ENCODE measurements around the gene PDIA6. TPM values are rescaled to one million over a fixed set of nuclear protein-coding genes. Genes with fewer than 3 reads are reported as not detected.
"Not testable (repeated sequence)": the region's sequence is repeated elsewhere in the genome, so short reads cannot be mapped to it uniquely, and the experiment has no call there.

PDIA6 gene
- total RNA-seq, 1 donor from 2014 or later = 167 TPM

GRCh38 chr2:10814142-10814541, 1.6 kb upstream of the PDIA6 start:
- ATAC-seq (no peak), DNase-seq (no peak)
- intact Hi-C loops (cut with DNase I) = no loop called here
- Histone ChIP-seq H3K4me1 (peaks cover 21% of the 10 kb centered on the region), H3K27ac (no peak overlapping the region), H3K27me3 (ENCODE audit: low read depth) (no peaks in the 10 kb centered on the region), H3K36me3 (no peaks in the 10 kb centered on the region), H3K4me3 (no peak overlapping the region), H3K9me3 (no peaks in the 10 kb centered on the region)
- TF ChIP-seq CTCF (IDR thresholded peaks at IDR 0.05) = no peak

- ATAC-seq; H3K36me3 ChIP-seq; H3K27me3 ChIP-seq (ENCODE audit: low read depth); intact Hi-C loops (cut with DNase I); H3K9me3 ChIP-seq; DNase-seq: not testable (repeated sequence)
- Histone ChIP-seq H3K4me3 (peak overlapping the region; percentile 79), H3K27ac (peak overlapping the region; percentile 89), H3K4me1 (peaks cover 24% of the 10 kb centered on the region)
These were observed 866 bp upstream of the PDIA6 start for GRCh38 chr2:10813163-10814138.

GRCh38 chr2:10811517-10811916, 1.1 kb downstream of the PDIA6 start:
- H3K9me3 ChIP-seq = no peaks in the 10 kb centered on the region
- intact Hi-C loops (cut with DNase I) = no loop called here

GRCh38 chr2:10810202-10811161, 2.1 kb downstream of the PDIA6 start:
- no peak for TF ChIP-seq CTCF (IDR thresholded peaks at IDR 0.05)
- intact Hi-C loops (cut with DNase I) = no loop called here
- ATAC-seq (no peak), DNase-seq (no peak)
- Histone ChIP-seq H3K4me3 (peak overlapping the region; percentile 79), H3K27ac (no peak overlapping the region), H3K9me3 (no peaks in the 10 kb centered on the region), H3K36me3 (no peaks in the 10 kb centered on the region), H3K27me3 (ENCODE audit: low read depth) (no peaks in the 10 kb centered on the region), H3K4me1 (peaks cover 44% of the 10 kb centered on the region)

More at GRCh38 chr2:10811517-10811916, 1.1 kb downstream of the PDIA6 start:
- Histone ChIP-seq H3K27me3 (ENCODE audit: low read depth) (no peaks in the 10 kb centered on the region), H3K27ac (peak overlapping the region; percentile 89), H3K4me1 (peaks cover 44% of the 10 kb centered on the region), H3K36me3 (no peaks in the 10 kb centered on the region), H3K4me3 (peak overlapping the region; percentile 79)
- ATAC-seq = no peak
- no peak for TF ChIP-seq CTCF (IDR thresholded peaks at IDR 0.05)
- no peak for DNase-seq

- intact Hi-C loops (cut with DNase I) = no loop called here
- TF ChIP-seq CTCF (IDR thresholded peaks at IDR 0.05) = no peak
- Histone ChIP-seq H3K27me3 (ENCODE audit: low read depth) (no peaks in the 10 kb centered on the region), H3K36me3 (peaks cover 8% of the 10 kb centered on the region), H3K27ac (no peak overlapping the region), H3K9me3 (no peaks in the 10 kb centered on the region), H3K4me3 (no peak overlapping the region), H3K4me1 (peaks cover 42% of the 10 kb centered on the region)
- DNase-seq (no peak), ATAC-seq (no peak)
These were observed 6.0 kb downstream of the PDIA6 start for GRCh38 chr2:10806543-10806942.

GRCh38 chr2:10805990-10806389, 6.6 kb downstream of the PDIA6 start:
- H3K4me1 ChIP-seq = peaks cover 36% of the 10 kb centered on the region
- intact Hi-C loops (cut with DNase I); H3K9me3 ChIP-seq; H3K27me3 ChIP-seq (ENCODE audit: low read depth); H3K27ac ChIP-seq; ATAC-seq; H3K4me3 ChIP-seq; DNase-seq: not testable (repeated sequence)
- peaks cover 14% of the 10 kb centered on the region for H3K36me3 ChIP-seq

Data from lower lobe of right lung (tissue), 2 donors.